Adrenal gland (tissue), 12 donors: Measurements from ENCODE around the gene KCNN2. TPM values are rescaled to one million over a fixed set of nuclear protein-coding genes. Genes with fewer than 3 reads are reported as not detected.

Experiments used
- DNase-seq, 7 donors: peaks; one replicate each; pipeline ENCODE4 v3.0.0-alpha.2; 2019 to 2020
- H3K27ac ChIP-seq, 5 donors: fragments of 200-600 bp; sonication (generic) in 4 of 5; 1 replicate in 3 of 5; 2 replicates in 2 of 5; pipeline versions ENCODE4 v1.5.1 to v1.8.0; 2016 to 2020; ENCODE audit warnings: mild to moderate bottlenecking in 1 of 5
- H3K27me3 ChIP-seq: fragments of 200-600 bp; 2 replicates; pipeline ENCODE4 v1.8.0; 2021
- H3K36me3 ChIP-seq, 2 donors: fragments of 200-600 bp; replicated peaks in 1 of 2; 1 replicate in 1 of 2; 2 replicates in 1 of 2; pipeline versions ENCODE4 v1.5.1 to v1.8.0; 2018 to 2022
- H3K4me1 ChIP-seq, 2 donors: fragments of 200-600 bp; replicated peaks in 1 of 2; 1 replicate in 1 of 2; 2 replicates in 1 of 2; pipeline versions ENCODE4 v1.5.1 to v1.8.0; 2018 to 2021
- H3K4me3 ChIP-seq, 4 donors: fragments of 200-600 bp; sonication (generic) in 3 of 4; one replicate each; pipeline ENCODE4 v1.5.1; 2016 to 2018
- H3K9me3 ChIP-seq, 3 donors: fragments of 200-600 bp; sonication (generic) in 1 of 3; replicated peaks in 1 of 3; 1 replicate in 2 of 3; 2 replicates in 1 of 3; pipeline versions ENCODE4 v1.5.1 to v1.8.0; 2016 to 2021
- CTCF ChIP-seq, 6 experiments: fragments of 450-650 bp in 4 of 6; fragments of 200-600 bp in 2 of 6; sonication (generic) in 1 of 6; IDR thresholded peaks; 1 replicate in 5 of 6; 2 replicates in 1 of 6; pipeline versions ENCODE4 v1.5.1 to v1.8.0; 2016 to 2021; ENCODE audit warnings: antibody characterized with exemption in 6 of 6, mild to moderate bottlenecking in 2 of 6, moderate library complexity in 1 of 6
- POLR2A ChIP-seq, 2 donors: fragments of 450-650 bp; IDR thresholded peaks; one replicate each; pipeline ENCODE4 v1.6.1; 2017; ENCODE audit warnings: antibody characterized with exemption in 2 of 2, mild to moderate bottlenecking in 2 of 2, moderate library complexity in 1 of 2
- WGBS, 4 donors: extraction: QIAGEN DNeasy Blood & Tissue Kit in 2 of 4; methylation state at CpG; one replicate each; pipeline versions ENCODE4 v1.1.5 to v1.1.7; 2013 to 2017; 5-methylcytosine and 5-hydroxymethylcytosine counted together
- intact Hi-C, 2 donors: fragments of 100-400 bp; cut with DNase I; formaldehyde crosslinking; loops; one replicate each; pipeline versions ENCODE4 v1.14.1 to v1.15.0; 2022 to 2023
- polyA plus RNA-seq, 3 donors: library from polyadenylated mRNA; stranded (reverse); fragments of 200-250 nt in 2 of 3; fragments of 350-450 nt in 1 of 3; fragmentation: Illumina TruSeq in 1 of 3; extraction: RNeasy Lipid Tissue Mini Kit (QIAGEN cat#74804) in 1 of 3; gene quantifications; one replicate each; pipeline ENCODE4 v1.2.3, GENCODE V29; 2013 to 2014
- total RNA-seq, 9 donors: library from RNA; depleted of rRNA in 4 of 9; stranded (reverse); fragments of >200 nt in 4 of 9; fragments of 120-200 nt in 1 of 9; fragmentation: NEBNext Ultra II Directional in 1 of 9; extraction: Animal tissue kit (Norgen Biotek cat#: 25700) in 1 of 9; gene quantifications; one replicate each; pipeline versions ENCODE4 v1.1.0 to v1.2.4, GENCODE V29; 2013 to 2023
- donor health status: healthy with polysubstance abuse.
- donor health status: Bipolar disorder and iron deficiency.
- donor health status: DM: yes; HTN: yes; CAD: no.
- donor health status: DM: no; HTN: no; CAD: no.
- donor health status: DM: no; HTN: no; CAD: no.
- donor health status: DM: yes; HTN: yes; CAD: no.

Gene KCNN2
- total and polyA plus RNA-seq, 12 donors, result 18.5 to 184 (median 44.7) TPM

- no peak overlapping the region for H3K27ac ChIP-seq
- no peak for TF ChIP-seq POLR2A (IDR thresholded peaks at IDR 0.05)
- no peak overlapping the region for H3K4me3 ChIP-seq
- intact Hi-C loops, result no loop called here
- H3K27me3 ChIP-seq, result no peaks in the 10 kb centered on the region
- no peaks in the 10 kb centered on the region for H3K9me3 ChIP-seq
- DNase-seq, result no peak
- H3K36me3 ChIP-seq, result no peaks in the 10 kb centered on the region
- H3K4me1 ChIP-seq, result no peaks in the 10 kb centered on the region
- 52 to 77% (median 70%) methylated on average over 1 of the region's 1 CpG for WGBS, 4 donors
Measured at GRCh38 chr5:114324282-114324681, 37.6 kb upstream of the KCNN2 start.

- H3K9me3 ChIP-seq, result no peaks in the 10 kb centered on the region
- peak in 1 of 7 donors; percentile 27 for DNase-seq
- TF ChIP-seq CTCF (IDR thresholded peaks at IDR 0.05), result no peak
- TF ChIP-seq POLR2A (IDR thresholded peaks at IDR 0.05), result no peak
- no peaks in the 10 kb centered on the region for H3K27me3 ChIP-seq
- intact Hi-C loops, result no loop called here
- no peaks in the 10 kb centered on the region for H3K36me3 ChIP-seq
- WGBS, 4 donors, result 39 to 56% (median 48%) methylated on average over 3 of the region's 3 CpGs
- no peaks in the 10 kb centered on the region for H3K4me1 ChIP-seq
- H3K27ac ChIP-seq, result no peak overlapping the region
- H3K4me3 ChIP-seq, result no peak overlapping the region
Measured at GRCh38 chr5:114325541-114325940, 36.3 kb upstream of the KCNN2 start.

GRCh38 chr5:114327474-114327873 lies 34.4 kb upstream of the KCNN2 start:
- intact Hi-C loops, result no loop called here
- 51 to 67% (median 59%) methylated on average over 3 of the region's 3 CpGs for WGBS, 4 donors
- Histone ChIP-seq H3K27me3 (no peaks in the 10 kb centered on the region), H3K4me3 (no peak overlapping the region), H3K36me3 (no peaks in the 10 kb centered on the region), H3K9me3 (no peaks in the 10 kb centered on the region), H3K27ac (no peak overlapping the region), H3K4me1 (no peaks in the 10 kb centered on the region)
- TF ChIP-seq POLR2A (IDR thresholded peaks at IDR 0.05) (no peak), CTCF (IDR thresholded peaks at IDR 0.05) (no peak)
- no peak for DNase-seq

GRCh38 chr5:114327987-114328386 lies 33.9 kb upstream of the KCNN2 start:
- Histone ChIP-seq H3K4me1 (no peaks in the 10 kb centered on the region), H3K27me3 (no peaks in the 10 kb centered on the region), H3K27ac (no peak overlapping the region), H3K9me3 (no peaks in the 10 kb centered on the region), H3K36me3 (no peaks in the 10 kb centered on the region), H3K4me3 (no peak overlapping the region)
- WGBS, 4 donors, result 69 to 72% (median 72%) methylated on average over 3 of the region's 3 CpGs
- DNase-seq, result no peak
- intact Hi-C loops, result no loop called here
- no peak for TF ChIP-seq POLR2A (IDR thresholded peaks at IDR 0.05)
- TF ChIP-seq CTCF (IDR thresholded peaks at IDR 0.05), result no peak

GRCh38 chr5:114330916-114331531 lies 30.8 kb upstream of the KCNN2 start:
- 88 to 94% (median 91%) methylated on average over 7 of the region's 7 CpGs for WGBS, 4 donors
- H3K36me3 ChIP-seq, result no peaks in the 10 kb centered on the region
- DNase-seq, result no peak
- H3K4me1 ChIP-seq, result no peaks in the 10 kb centered on the region
- no peaks in the 10 kb centered on the region for H3K9me3 ChIP-seq
- no peak overlapping the region for H3K4me3 ChIP-seq
- H3K27me3 ChIP-seq, result no peaks in the 10 kb centered on the region
- H3K27ac ChIP-seq, result no peak overlapping the region
- intact Hi-C loops, result no loop called here
- TF ChIP-seq POLR2A (IDR thresholded peaks at IDR 0.05) (no peak), CTCF (IDR thresholded peaks at IDR 0.05) (no peak)
